Adrenal gland (tissue), 5 donors: ENCODE measurements around the gene CCL18.

Experiments
- CTCF ChIP-seq, 6 experiments: fragments of 450-650 bp in 4 of 6; fragments of 200-600 bp in 2 of 6; sonication (generic) in 1 of 6; IDR thresholded peaks; 1 replicate in 5 of 6; 2 replicates in 1 of 6; pipeline versions ENCODE4 v1.5.1 to v1.8.0; 2016 to 2021; ENCODE audit warnings: antibody characterized with exemption in 6 of 6, mild to moderate bottlenecking in 2 of 6, moderate library complexity in 1 of 6
- POLR2A ChIP-seq, 2 donors: fragments of 450-650 bp; IDR thresholded peaks; one replicate each; pipeline ENCODE4 v1.6.1; 2017; ENCODE audit warnings: antibody characterized with exemption in 2 of 2, mild to moderate bottlenecking in 2 of 2, moderate library complexity in 1 of 2
- donor health status: DM: no; HTN: no; CAD: no.

GRCh38 chr17:36055921-36056520 is 8.1 kb upstream of the CCL18 start:
- no peak for TF ChIP-seq CTCF (IDR thresholded peaks at IDR 0.05)
- TF ChIP-seq POLR2A (IDR thresholded peaks at IDR 0.05), result no peak
